MM.1S (cell line): Measurements from ENCODE around the gene SIX3.

Experiments used
- DNase-seq: peaks from one replicate; pipeline ENCODE4 v3.0.0-alpha.2; 2015
- H2AFZ ChIP-seq: fragments of 300-600 bp; sonication (generic); 2 replicates; pipeline ENCODE4 v1.6.0; 2016; ENCODE audit warnings: antibody characterized with exemption, low read length
- H3F3A ChIP-seq: fragments of 300-600 bp; sonication (generic); 2 replicates; pipeline ENCODE4 v1.6.1; 2016; ENCODE audit warnings: mild to moderate bottlenecking, antibody characterized with exemption, low read length, moderate library complexity, mixed read lengths; ENCODE audit not compliant: insufficient read depth
- H3K27ac ChIP-seq: fragments of 300-600 bp; sonication (generic); 2 replicates; pipeline ENCODE4 v1.5.1; 2016; ENCODE audit warnings: mild to moderate bottlenecking, low read length
- H3K27me3 ChIP-seq: fragments of 300-600 bp; sonication (generic); replicated peaks from 2 replicates; pipeline ENCODE4 v1.6.0; 2016; ENCODE audit warnings: low read length; ENCODE audit not compliant: insufficient read depth
- H3K36me3 ChIP-seq: fragments of 300-600 bp; sonication (generic); replicated peaks from 2 replicates; pipeline ENCODE4 v1.6.1; 2016; ENCODE audit warnings: mild to moderate bottlenecking, low read length, mixed read lengths; ENCODE audit not compliant: insufficient read depth
- H3K4me1 ChIP-seq: fragments of 300-600 bp; sonication (generic); 2 replicates; pipeline ENCODE4 v1.6.1; 2016; ENCODE audit warnings: low read length, mixed read lengths
- H3K4me2 ChIP-seq: fragments of 300-600 bp; sonication (generic); 2 replicates; pipeline ENCODE4 v1.6.0; 2016; ENCODE audit warnings: low read depth, low read length
- H3K4me3 ChIP-seq: fragments of 300-600 bp; sonication (generic); 2 replicates; pipeline ENCODE4 v1.5.1; 2016; ENCODE audit warnings: low read length, mixed read lengths
- H3K79me2 ChIP-seq: fragments of 300-600 bp; sonication (generic); 2 replicates; pipeline ENCODE4 v1.6.1; 2016; ENCODE audit warnings: mixed run types, low read length, mixed read lengths
- H3K9ac ChIP-seq: fragments of 300-600 bp; sonication (generic); 2 replicates; pipeline ENCODE4 v1.6.1; 2016; ENCODE audit warnings: low read length, mixed read lengths
- H3K9me2 ChIP-seq: fragments of 300-600 bp; sonication (generic); replicated peaks from 2 replicates; pipeline ENCODE4 v1.6.1; 2016; ENCODE audit warnings: mild to moderate bottlenecking, low read length, mixed read lengths; ENCODE audit not compliant: insufficient read depth
- H3K9me3 ChIP-seq: fragments of 300-600 bp; sonication (generic); replicated peaks from 2 replicates; pipeline ENCODE4 v1.6.1; 2016; ENCODE audit warnings: mild to moderate bottlenecking, low read length, mixed read lengths; ENCODE audit not compliant: insufficient read depth
- H4K20me1 ChIP-seq: fragments of 300-600 bp; sonication (generic); 2 replicates; pipeline ENCODE4 v1.6.1; 2016; ENCODE audit warnings: mild to moderate bottlenecking, low read length, moderate library complexity, mixed read lengths; ENCODE audit not compliant: insufficient read depth
- CTCF ChIP-seq: fragments of 300-600 bp; sonication (generic); IDR thresholded peaks from 2 replicates; pipeline ENCODE4 v1.5.1; 2016; ENCODE audit warnings: antibody characterized with exemption, low read length, mixed read lengths
- EZH2 ChIP-seq: fragments of 300-600 bp; sonication (generic); optimal IDR thresholded peaks from 2 replicates; pipeline ENCODE3; 2017; ENCODE audit warnings: low read depth, mild to moderate bottlenecking, antibody characterized with exemption, low read length, mixed read lengths
- EZH2phosphoT487 ChIP-seq: fragments of 300-600 bp; sonication (generic); IDR thresholded peaks from 2 replicates; pipeline ENCODE4 v1.6.1; 2018; ENCODE audit warnings: antibody characterized with exemption, low read length

Gene SIX3

GRCh38 chr2:44948565-44949328 lies 7.2 kb downstream of the SIX3 start:
- H3K4me2 ChIP-seq, result no peak overlapping the region
- H3K9me3 ChIP-seq, result no peaks in the 10 kb centered on the region
- H2AFZ ChIP-seq, result no peak overlapping the region
- no peak overlapping the region for H3K9ac ChIP-seq
- no peaks in the 10 kb centered on the region for H3F3A ChIP-seq
- H3K27ac ChIP-seq, result no peak overlapping the region
- H3K79me2 ChIP-seq, result no peaks in the 10 kb centered on the region
- no peak for TF ChIP-seq EZH2
- no peak for TF ChIP-seq EZH2phosphoT487
- no peak for TF ChIP-seq CTCF
- DNase-seq, result no peak
- H3K4me3 ChIP-seq, result no peak overlapping the region
- no peaks in the 10 kb centered on the region for H4K20me1 ChIP-seq
- no peaks in the 10 kb centered on the region for H3K36me3 ChIP-seq
- peaks cover 16% of the 10 kb centered on the region for H3K27me3 ChIP-seq
- no peaks in the 10 kb centered on the region for H3K9me2 ChIP-seq
- H3K4me1 ChIP-seq, result 0 out of 2 replicates have a peak, but pooled peaks cover 3% of the 10 kb centered on the region

GRCh38 chr2:44949329-44950151 lies 8.0 kb downstream of the SIX3 start:
- no peak overlapping the region for H3K27ac ChIP-seq
- H3F3A ChIP-seq, result no peaks in the 10 kb centered on the region
- no peak for DNase-seq
- H3K36me3 ChIP-seq, result no peaks in the 10 kb centered on the region
- H3K27me3 ChIP-seq, result peaks cover 23% of the 10 kb centered on the region
- H3K4me3 ChIP-seq, result no peak overlapping the region
- no peaks in the 10 kb centered on the region for H3K9me3 ChIP-seq
- no peak overlapping the region for H3K9ac ChIP-seq
- no peaks in the 10 kb centered on the region for H4K20me1 ChIP-seq
- no peaks in the 10 kb centered on the region for H3K9me2 ChIP-seq
- TF ChIP-seq EZH2phosphoT487, result no peak
- TF ChIP-seq CTCF, result no peak
- no peak for TF ChIP-seq EZH2
- no peaks in the 10 kb centered on the region for H3K79me2 ChIP-seq
- 0 out of 2 replicates have a peak, but pooled peaks cover 3% of the 10 kb centered on the region for H3K4me1 ChIP-seq
- H3K4me2 ChIP-seq, result no peak overlapping the region
- H2AFZ ChIP-seq, result no peak overlapping the region

- H2AFZ ChIP-seq, result no peak overlapping the region
- 0 out of 2 replicates have a peak, but pooled peaks cover 3% of the 10 kb centered on the region for H3K4me1 ChIP-seq
- no peaks in the 10 kb centered on the region for H3F3A ChIP-seq
- no peak overlapping the region for H3K27ac ChIP-seq
- H3K9me2 ChIP-seq, result no peaks in the 10 kb centered on the region
- DNase-seq, result no peak
- peaks cover 31% of the 10 kb centered on the region for H3K27me3 ChIP-seq
- TF ChIP-seq EZH2 (no peak), CTCF (no peak), EZH2phosphoT487 (no peak)
- no peaks in the 10 kb centered on the region for H3K9me3 ChIP-seq
- no peak overlapping the region for H3K4me2 ChIP-seq
- no peaks in the 10 kb centered on the region for H3K36me3 ChIP-seq
- H3K79me2 ChIP-seq, result no peaks in the 10 kb centered on the region
- no peak overlapping the region for H3K9ac ChIP-seq
- H3K4me3 ChIP-seq, result no peak overlapping the region
- H4K20me1 ChIP-seq, result no peaks in the 10 kb centered on the region
Measured at GRCh38 chr2:44950646-44951045, 9.1 kb downstream of the SIX3 start.
